Stimulated activated naive CD8-positive, alpha-beta T cell treated with anti-CD3 and anti-CD28 coated beads, Interleukin-15, Interleukin-2, amounts not matched to agents 100 U/mL and 50 U/mL, for 24 hours (primary cell): ENCODE measurements around the gene TBC1D16.

ENCODE experiments used
- ATAC-seq: fragments of 150-1000 bp; cut with Tn5 transposase; one replicate; pipeline ENCODE4 v1.10.0; 2021
- DNase-seq: peaks from one replicate; pipeline ENCODE4 v3.0.0; 2021

The TBC1D16 gene

DNA sequence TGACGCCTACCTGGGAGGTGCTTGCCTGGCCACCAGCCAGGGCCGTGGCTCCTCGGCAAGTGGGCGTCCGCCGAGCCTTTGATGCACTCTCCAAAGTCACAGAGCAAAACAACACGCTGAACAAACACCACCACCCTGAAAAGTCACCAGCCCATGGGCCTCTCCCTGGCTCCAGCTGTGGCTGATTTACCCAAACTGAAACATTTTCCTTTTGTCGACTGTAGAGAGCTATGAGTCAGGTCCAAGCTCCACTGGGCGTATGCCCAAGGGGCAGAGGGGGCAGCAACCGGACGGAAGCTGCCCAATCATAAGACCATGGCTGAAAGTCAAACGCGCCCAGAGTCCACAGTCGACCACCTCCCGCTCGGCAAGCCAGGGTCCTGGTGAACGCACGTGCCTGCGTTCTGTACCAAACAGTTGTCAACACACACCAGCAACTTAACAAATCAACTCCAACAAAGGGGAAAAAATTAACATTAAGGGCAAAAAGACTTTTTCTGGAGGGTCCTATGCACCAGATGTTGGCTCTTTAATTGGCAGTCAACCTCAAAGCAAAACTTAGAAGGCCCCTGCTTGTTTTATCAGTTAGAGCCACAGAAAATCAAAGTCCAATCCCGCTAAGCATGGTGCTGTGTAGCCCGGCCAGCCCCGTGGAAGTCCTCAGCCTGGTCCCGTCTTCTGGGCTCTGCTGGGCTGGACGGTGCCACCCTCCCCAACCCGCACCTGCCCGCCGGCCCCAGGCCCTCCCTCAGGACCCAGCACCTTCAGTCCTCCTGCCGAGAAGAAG, 47.3 kb downstream of the TBC1D16 start:
- DNase-seq (peak; percentile 37), ATAC-seq (peak; percentile 11)

GRCh38 chr17:79987935-79988184, 47.8 kb downstream of the TBC1D16 start:
- ATAC-seq: no peak
- DNase-seq: no peak

DNA sequence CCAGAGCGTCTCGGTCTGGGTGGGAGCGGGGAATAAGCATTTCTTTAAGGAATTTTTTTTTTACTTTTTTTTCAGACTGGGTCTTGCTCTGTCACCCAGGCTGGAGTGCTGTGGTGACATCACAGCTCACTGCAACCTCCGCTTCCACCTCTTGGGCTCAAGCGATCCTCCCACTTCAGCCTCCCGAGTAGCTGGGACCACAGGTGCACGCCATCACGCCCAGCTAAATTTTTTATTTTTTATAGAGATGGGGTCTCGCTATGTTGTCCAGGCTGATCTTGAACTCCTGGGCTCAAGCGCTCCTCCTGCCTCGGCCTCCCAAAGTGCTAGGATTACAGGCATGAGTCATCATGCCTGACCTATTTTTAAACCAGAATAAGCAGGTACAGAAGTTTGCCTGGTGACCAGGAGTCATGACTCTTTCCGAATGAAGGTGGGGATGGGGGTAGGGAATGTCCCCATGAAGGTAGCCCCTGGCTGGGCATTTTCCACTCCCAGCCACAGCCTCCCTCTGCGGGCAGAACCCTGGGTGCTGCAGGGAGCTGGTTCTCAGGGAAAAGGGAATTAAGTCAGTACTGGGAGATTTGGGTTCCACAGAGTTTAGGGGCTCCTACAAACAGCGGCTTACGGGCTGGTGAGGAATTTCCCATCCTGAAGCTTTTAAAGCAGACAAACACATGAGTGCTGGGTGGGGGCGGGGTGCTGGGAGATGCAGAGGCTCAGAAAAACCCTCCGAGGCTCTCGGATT, 48.3 kb downstream of the TBC1D16 start:
- no peak for DNase-seq
- no peak for ATAC-seq

GRCh38 chr17:79986411-79987186, 49.1 kb downstream of the TBC1D16 start:
- ATAC-seq: no peak
- no peak for DNase-seq

- DNase-seq: no peak
- no peak for ATAC-seq
These were observed 49.7 kb downstream of the TBC1D16 start for GRCh38 chr17:79985943-79986391.

DNA sequence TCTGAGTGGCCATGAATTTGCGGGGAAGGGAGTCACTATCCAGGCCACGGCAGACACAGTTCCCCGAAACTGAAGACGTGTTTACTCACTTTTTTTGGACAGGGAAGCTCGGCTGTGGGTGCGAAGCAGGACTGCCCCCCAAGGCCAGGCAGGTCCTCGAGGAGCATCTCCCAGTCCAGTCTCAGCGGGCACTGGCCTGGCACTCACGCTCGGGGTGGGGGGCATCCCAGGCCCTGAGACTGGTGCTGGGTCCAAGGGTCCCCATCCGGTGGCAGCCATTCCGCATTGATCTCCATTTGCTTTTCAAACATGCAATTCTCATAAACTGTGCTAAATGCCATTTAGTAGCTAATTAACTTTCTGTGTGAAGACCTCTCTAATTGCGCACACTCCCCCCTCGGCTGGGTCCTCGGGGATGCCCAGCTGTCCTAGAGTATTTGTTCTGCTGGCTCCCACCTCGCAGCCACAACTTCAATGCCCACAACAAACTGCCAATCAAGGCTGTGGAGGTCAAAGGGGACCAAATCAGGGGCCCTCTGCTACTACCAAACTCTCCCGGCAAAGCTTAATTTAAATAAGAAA, 50.2 kb downstream of the TBC1D16 start:
- DNase-seq (no peak), ATAC-seq (no peak)

GRCh38 chr17:79984877-79985276, 50.8 kb downstream of the TBC1D16 start:
- ATAC-seq: no peak
- DNase-seq: no peak

- no peak for ATAC-seq
- DNase-seq: no peak
These were observed 51.4 kb downstream of the TBC1D16 start for GRCh38 chr17:79984045-79984840.

GRCh38 chr17:79983456-79983855, 52.2 kb downstream of the TBC1D16 start:
- DNase-seq (no peak), ATAC-seq (no peak)

GRCh38 chr17:79982986-79983385, 52.7 kb downstream of the TBC1D16 start:
- ATAC-seq: no peak
- no peak for DNase-seq

GRCh38 chr17:79981661-79982101, 54.0 kb downstream of the TBC1D16 start:
- ATAC-seq (no peak), DNase-seq (no peak)

DNA sequence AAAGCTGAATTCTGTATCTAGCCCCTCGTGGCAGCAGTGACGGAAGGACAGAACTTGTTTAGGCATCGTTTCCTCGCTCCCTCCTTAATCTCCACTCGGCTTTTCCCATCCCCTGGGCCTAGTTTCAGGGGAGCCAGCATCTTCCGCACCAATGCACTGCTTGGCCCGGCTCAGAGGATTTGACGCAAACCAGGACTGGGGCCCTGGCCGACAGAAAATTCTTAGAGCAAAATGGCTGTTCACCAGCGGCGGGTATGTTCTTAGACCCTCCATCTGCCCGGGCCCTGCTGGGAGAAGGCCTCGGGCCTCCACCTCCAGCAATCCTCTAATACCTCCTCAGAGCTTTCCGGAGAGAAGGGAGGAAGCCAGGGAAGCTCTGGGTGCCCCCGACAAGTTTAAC, 54.6 kb downstream of the TBC1D16 start:
- ATAC-seq (no peak), DNase-seq (no peak)

- DNase-seq (no peak), ATAC-seq (no peak)
These were observed 55.2 kb downstream of the TBC1D16 start for GRCh38 chr17:79980246-79981043.

- ATAC-seq (no peak), DNase-seq (no peak)
These were observed 55.9 kb downstream of the TBC1D16 start for GRCh38 chr17:79979816-79980215.

DNA sequence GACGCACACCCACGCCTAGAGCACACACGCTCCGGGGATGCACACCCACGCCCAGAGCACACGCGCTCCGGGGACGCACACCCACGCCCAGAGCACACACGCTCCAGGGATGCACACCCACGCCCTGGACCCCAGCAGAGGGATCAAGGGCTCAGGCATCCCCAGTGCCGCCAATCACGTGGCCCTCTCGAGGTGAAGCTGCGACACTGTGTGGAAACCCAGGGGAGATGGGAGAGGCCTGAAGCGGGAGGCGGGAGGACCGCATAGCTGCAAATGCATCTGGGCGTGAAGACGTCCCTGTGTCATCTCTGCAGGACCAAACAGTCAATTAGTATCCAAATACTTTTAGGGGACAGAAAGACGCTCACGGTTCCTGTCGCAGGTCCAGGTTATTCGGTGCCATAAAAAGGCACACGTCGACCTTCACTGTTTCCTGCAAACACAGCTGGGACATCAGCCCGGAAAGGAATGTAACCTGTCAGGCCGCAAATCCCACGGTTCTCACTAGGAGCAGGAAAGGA, 56.4 kb downstream of the TBC1D16 start:
- no peak for ATAC-seq
- no peak for DNase-seq

DNA sequence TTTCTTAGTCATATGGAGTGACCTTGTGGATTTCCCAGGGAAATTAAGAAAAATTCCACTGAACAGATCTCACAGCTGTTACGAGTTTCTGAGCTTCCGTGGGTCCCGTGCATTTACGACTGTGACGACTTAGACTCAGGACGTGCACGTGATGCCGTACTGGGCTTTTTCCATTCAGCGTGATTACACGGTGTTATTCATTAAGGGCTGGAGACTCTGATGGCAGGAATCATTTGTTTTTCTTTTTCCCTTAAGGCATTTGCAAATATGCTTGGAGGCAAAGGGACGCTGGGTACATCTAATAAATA, 57.2 kb downstream of the TBC1D16 start:
- DNase-seq: no peak

DNA sequence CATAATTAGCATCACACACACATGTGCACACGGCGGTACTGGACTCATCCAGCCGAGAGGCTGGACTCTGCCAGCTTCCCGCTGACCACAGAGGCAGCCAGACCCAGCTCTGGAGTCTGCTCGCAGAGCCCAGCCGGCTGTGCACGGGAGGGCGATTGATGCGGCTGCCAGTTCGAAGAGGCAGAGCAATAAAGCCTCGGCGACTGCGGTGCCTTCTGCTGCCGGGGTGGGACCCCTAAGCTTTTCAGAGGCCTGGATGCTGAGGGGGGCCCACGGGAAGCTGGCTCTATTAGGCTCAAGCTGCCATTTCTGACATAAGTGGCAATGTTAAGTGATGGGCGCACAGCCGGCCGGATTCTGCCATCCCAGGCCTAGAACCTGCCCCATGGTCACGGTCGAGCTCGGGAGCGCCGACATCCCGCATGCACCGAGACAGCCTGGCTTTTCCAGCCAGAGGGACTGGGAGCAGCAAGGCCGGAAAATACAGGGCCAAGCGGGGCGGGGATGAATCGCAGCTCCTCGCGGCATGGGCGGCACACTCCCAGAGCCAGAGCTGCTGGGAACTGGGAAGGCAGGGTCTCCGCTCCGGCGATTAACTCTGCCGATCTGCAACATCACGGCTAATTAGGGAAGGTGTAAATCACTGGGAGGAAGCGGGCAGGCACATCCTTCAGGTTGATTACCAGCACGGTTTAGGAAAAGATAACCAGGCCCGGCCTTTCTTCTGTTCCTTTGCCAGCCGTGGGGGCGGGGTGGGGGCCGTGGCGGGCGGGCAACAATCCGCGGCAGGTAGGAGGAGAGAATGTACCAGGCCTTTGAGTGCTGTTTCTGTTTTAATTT, 57.7 kb downstream of the TBC1D16 start:
- ATAC-seq (no peak), DNase-seq (no peak)

More for the DNA sequence above, 57.2 kb downstream of the TBC1D16 start:
- ATAC-seq: no peak

DNA sequence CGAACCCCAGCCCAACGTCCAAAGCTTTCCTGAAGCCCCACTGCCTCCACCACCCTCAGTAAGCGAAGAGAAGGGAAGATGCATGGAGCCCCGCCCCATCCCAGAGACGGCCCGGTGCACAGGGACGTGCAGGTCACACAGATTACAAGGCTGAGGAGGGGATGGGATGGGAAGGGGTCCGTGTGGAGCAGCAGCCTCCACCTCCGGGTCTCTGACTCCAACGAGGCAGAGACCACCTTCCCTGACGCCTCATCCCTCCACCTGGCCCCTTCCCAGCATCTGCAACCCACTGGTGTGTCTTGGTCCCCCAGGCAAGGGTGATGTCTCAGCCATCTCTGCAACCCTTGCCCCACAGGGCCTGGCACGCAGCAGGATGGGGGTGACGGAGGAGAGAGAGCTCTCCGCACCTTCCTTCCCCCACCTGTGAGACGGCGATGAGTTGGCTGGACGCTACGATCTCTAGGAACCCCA, 58.5 kb downstream of the TBC1D16 start:
- DNase-seq (no peak), ATAC-seq (no peak)

DNA sequence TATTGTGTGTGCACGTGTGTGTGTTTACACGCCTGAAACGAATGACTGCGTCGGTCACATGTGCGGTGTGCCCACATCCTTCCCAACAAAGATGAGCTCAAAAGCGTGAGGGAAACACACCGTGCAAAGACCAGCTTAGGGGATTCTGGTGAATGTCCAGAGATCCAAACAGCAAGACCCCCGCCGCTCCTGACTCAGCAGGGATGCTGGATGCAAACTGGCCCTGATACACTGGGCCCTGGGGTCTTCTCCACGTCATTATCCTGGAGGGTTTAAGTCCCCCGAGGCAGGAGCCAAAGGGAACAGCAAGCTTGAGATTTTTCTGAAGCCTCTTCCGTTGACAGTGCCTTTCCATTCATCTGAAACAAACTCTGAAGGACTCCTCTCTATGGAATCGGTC, 59.2 kb downstream of the TBC1D16 start:
- no peak for ATAC-seq

More for the DNA sequence above, 59.2 kb downstream of the TBC1D16 start:
- no peak for DNase-seq
